HEK293 (cell line): ENCODE results near the gene STEAP3.
A peak's percentile ranks its signal among the peaks of the same experiment; 100 is the strongest.

Experiments used
- GLI4 ChIP-seq: fragments of 450-650 bp; formaldehyde crosslinking; IDR thresholded peaks from 2 replicates; pipeline ENCODE4 v1.5.1; 2016; ENCODE audit warnings: missing biosample characterization, missing genetic modification characterization
- GLIS1 ChIP-seq: fragments of 450-650 bp; formaldehyde crosslinking; IDR thresholded peaks from 2 replicates; pipeline ENCODE4 v1.5.1; 2016; ENCODE audit warnings: missing biosample characterization, missing genetic modification characterization
- GLIS2 ChIP-seq: fragments of 450-650 bp; formaldehyde crosslinking; IDR thresholded peaks from 2 replicates; pipeline ENCODE4 v1.5.1; 2016; ENCODE audit warnings: missing biosample characterization, missing genetic modification characterization
- HOXA7 ChIP-seq: sonication (generic); formaldehyde crosslinking; IDR thresholded peaks from 2 replicates; pipeline ENCODE4 v1.8.1; 2022; ENCODE audit warnings: missing genetic modification reagents, borderline replicate concordance
- HOXD13 ChIP-seq: sonication (generic); formaldehyde crosslinking; IDR thresholded peaks from 2 replicates; pipeline ENCODE4 v1.8.0; 2022; ENCODE audit warnings: missing genetic modification reagents, borderline replicate concordance
- INSM2 ChIP-seq: fragments of 450-650 bp; formaldehyde crosslinking; IDR thresholded peaks from 2 replicates; pipeline ENCODE4 v1.5.1; 2016; ENCODE audit warnings: missing biosample characterization, missing genetic modification characterization
- OVOL3 ChIP-seq: fragments of 450-650 bp; formaldehyde crosslinking; IDR thresholded peaks from 2 replicates; pipeline ENCODE4 v1.5.1; 2016; ENCODE audit warnings: missing biosample characterization, missing genetic modification characterization
- RBAK ChIP-seq: fragments of 450-650 bp; formaldehyde crosslinking; IDR thresholded peaks from 2 replicates; pipeline ENCODE4 v1.5.1; 2016; ENCODE audit warnings: missing biosample characterization, missing genetic modification characterization
- SALL2 ChIP-seq: fragments of 450-650 bp; formaldehyde crosslinking; IDR thresholded peaks from 2 replicates; pipeline ENCODE4 v1.5.0; 2017; ENCODE audit warnings: missing biosample characterization, mild to moderate bottlenecking, missing genetic modification characterization, borderline replicate concordance
- SCRT2 ChIP-seq: fragments of 450-650 bp; formaldehyde crosslinking; IDR thresholded peaks from 2 replicates; pipeline ENCODE4 v1.5.1; 2016; ENCODE audit warnings: missing biosample characterization, missing genetic modification characterization
- SP3 ChIP-seq: fragments of 450-650 bp; formaldehyde crosslinking; IDR thresholded peaks from 2 replicates; pipeline ENCODE4 v1.5.1; 2016; ENCODE audit warnings: missing biosample characterization, missing genetic modification characterization
- TCF7L2 ChIP-seq: IDR thresholded peaks from 2 replicates; pipeline ENCODE4 v1.6.1; 2011; ENCODE audit warnings: low read depth, mild to moderate bottlenecking, inconsistent platforms, low read length, moderate library complexity, borderline replicate concordance
- WT1 ChIP-seq: fragments of 450-650 bp; formaldehyde crosslinking; IDR thresholded peaks from 2 replicates; pipeline ENCODE4 v1.5.1; 2016; ENCODE audit warnings: missing biosample characterization, missing genetic modification characterization
- ZBTB1 ChIP-seq: fragments of 450-650 bp; formaldehyde crosslinking; IDR thresholded peaks from 2 replicates; pipeline ENCODE4 v1.5.1; 2016; ENCODE audit warnings: missing biosample characterization, missing genetic modification characterization
- ZBTB20 ChIP-seq: fragments of 450-650 bp; formaldehyde crosslinking; IDR thresholded peaks from 2 replicates; pipeline ENCODE4 v1.5.1; 2016; ENCODE audit warnings: missing biosample characterization, missing genetic modification characterization
- ZNF2 ChIP-seq: fragments of 450-650 bp; formaldehyde crosslinking; IDR thresholded peaks from 2 replicates; pipeline ENCODE4 v1.5.1; 2016; ENCODE audit warnings: missing biosample characterization, missing genetic modification characterization
- ZNF223 ChIP-seq: fragments of 450-650 bp; formaldehyde crosslinking; IDR thresholded peaks from 2 replicates; pipeline ENCODE4 v1.5.1; 2016; ENCODE audit warnings: missing biosample characterization, missing genetic modification characterization
- ZNF23 ChIP-seq: fragments of 450-650 bp; formaldehyde crosslinking; IDR thresholded peaks from 2 replicates; pipeline ENCODE4 v1.5.1; 2016; ENCODE audit warnings: missing biosample characterization, missing genetic modification characterization, borderline replicate concordance
- ZNF37A ChIP-seq: fragments of 450-650 bp; IDR thresholded peaks from 2 replicates; pipeline ENCODE4 v1.5.1; 2018; ENCODE audit warnings: missing biosample characterization, missing genetic modification characterization
- ZNF416 ChIP-seq: fragments of 450-650 bp; formaldehyde crosslinking; IDR thresholded peaks from 2 replicates; pipeline ENCODE4 v1.5.1; 2016; ENCODE audit warnings: missing biosample characterization, missing genetic modification characterization
- ZNF473 ChIP-seq: fragments of 450-650 bp; formaldehyde crosslinking; IDR thresholded peaks from 2 replicates; pipeline ENCODE4 v1.5.1; 2017; ENCODE audit warnings: missing biosample characterization, missing genetic modification characterization
- ZNF548 ChIP-seq: fragments of 450-650 bp; formaldehyde crosslinking; IDR thresholded peaks from 2 replicates; pipeline ENCODE4 v1.5.1; 2016; ENCODE audit warnings: missing biosample characterization, missing genetic modification characterization
- ZNF558 ChIP-seq: fragments of 450-650 bp; formaldehyde crosslinking; IDR thresholded peaks from 2 replicates; pipeline ENCODE4 v1.5.1; 2016; ENCODE audit warnings: missing biosample characterization, missing genetic modification characterization
- ZNF560 ChIP-seq: fragments of 450-650 bp; formaldehyde crosslinking; IDR thresholded peaks from 2 replicates; pipeline ENCODE4 v1.5.1; 2017; ENCODE audit warnings: missing biosample characterization, missing genetic modification characterization, borderline replicate concordance
- ZNF623 ChIP-seq: fragments of 450-650 bp; formaldehyde crosslinking; IDR thresholded peaks from 2 replicates; pipeline ENCODE4 v1.5.1; 2016; ENCODE audit warnings: missing biosample characterization, missing genetic modification characterization
- ZNF660 ChIP-seq: fragments of 450-650 bp; IDR thresholded peaks from 2 replicates; pipeline ENCODE4 v1.5.1; 2018; ENCODE audit warnings: missing biosample characterization, mild to moderate bottlenecking, missing genetic modification characterization
- ZNF692 ChIP-seq: fragments of 450-650 bp; formaldehyde crosslinking; IDR thresholded peaks from 2 replicates; pipeline ENCODE4 v1.5.1; 2016; ENCODE audit warnings: missing biosample characterization, missing genetic modification characterization
- ZNF76 ChIP-seq: fragments of 450-650 bp; formaldehyde crosslinking; IDR thresholded peaks from 2 replicates; pipeline ENCODE4; 2016; ENCODE audit warnings: low read depth, missing biosample characterization, missing genetic modification characterization, borderline replicate concordance
- TF ChIP-seq, protein P1 (sequence below): fragments of 450-650 bp; formaldehyde crosslinking; IDR thresholded peaks from 2 replicates; pipeline ENCODE4 v1.5.1; 2016; ENCODE audit warnings: missing biosample characterization, missing genetic modification characterization
- TF ChIP-seq, protein P2 (sequence below): fragments of 450-650 bp; formaldehyde crosslinking; IDR thresholded peaks from 2 replicates; pipeline ENCODE4 v1.5.1; 2016; ENCODE audit warnings: missing biosample characterization, missing genetic modification characterization
- TF ChIP-seq, protein P3 (sequence below): fragments of 450-650 bp; formaldehyde crosslinking; IDR thresholded peaks from 2 replicates; pipeline ENCODE4 v1.5.1; 2016; ENCODE audit warnings: missing biosample characterization, missing genetic modification characterization

STEAP3 gene

DNA sequence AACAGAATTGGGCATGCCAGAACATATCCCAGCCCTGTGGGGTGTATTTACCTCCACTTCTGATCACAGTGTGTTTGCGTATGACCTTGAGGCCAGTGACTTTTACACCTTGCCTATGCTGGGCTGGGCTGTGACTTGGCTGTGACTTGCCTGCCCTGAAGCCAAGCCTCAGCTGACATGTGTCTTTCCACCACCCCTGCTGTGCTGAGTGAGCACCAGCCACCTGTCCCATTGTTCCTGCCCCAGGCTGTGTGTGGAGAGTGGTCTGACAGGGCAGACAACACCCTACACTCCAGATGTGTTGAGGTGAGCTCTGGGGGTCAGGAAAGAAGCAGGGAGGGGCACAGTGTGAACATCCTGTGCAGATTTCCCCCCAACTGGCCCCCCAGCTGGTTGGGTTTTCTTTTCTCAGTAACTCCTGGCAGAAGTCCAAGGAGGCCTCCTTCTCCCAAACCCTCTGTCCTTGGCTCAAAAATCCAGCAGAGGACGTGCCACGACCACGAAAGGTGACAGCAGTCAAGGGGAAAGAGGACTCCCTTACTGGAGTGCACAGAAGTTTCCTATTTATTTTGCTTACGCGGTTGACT, 5.1 kb upstream of the STEAP3 start (continued):
- TF ChIP-seq HOXA7 (CRISPR knock-in tag) (no peak), SP3 (tag by site-specific recombination) (no peak), ZBTB1 (tag by site-specific recombination) (no peak), ZNF416 (tag by site-specific recombination) (no peak), ZNF223 (no peak), GLI4 (tag by site-specific recombination) (no peak), OVOL3 (tag by site-specific recombination) (no peak), GLIS2 (tag by site-specific recombination) (no peak), HOXD13 (CRISPR knock-in tag) (no peak), TCF7L2 (no peak), SCRT2 (tag by site-specific recombination) (peak; percentile 34; the same call in 1 of the 2 replicates), ZNF692 (tag by site-specific recombination) (peak; percentile 50; the same call in 1 of the 2 replicates), ZNF660 (tag by site-specific recombination) (peak; percentile 31; the same call in 1 of the 2 replicates), WT1 (tag by site-specific recombination) (no peak), ZNF37A (tag by site-specific recombination) (no peak), SALL2 (tag by site-specific recombination) (no peak), ZNF623 (tag by site-specific recombination) (no peak), ZNF560 (tag by site-specific recombination) (no peak), ZNF548 (tag by site-specific recombination) (no peak), ZBTB20 (tag by site-specific recombination) (no peak), ZNF558 (tag by site-specific recombination) (no peak), GLIS1 (tag by site-specific recombination) (peak; percentile 66), ZNF2 (tag by site-specific recombination) (no peak), INSM2 (tag by site-specific recombination) (no peak), ZNF76 (tag by site-specific recombination) (no peak), RBAK (tag by site-specific recombination) (no peak), ZNF473 (no peak), ZNF23 (no peak)
- TF ChIP-seq, protein P1, sequence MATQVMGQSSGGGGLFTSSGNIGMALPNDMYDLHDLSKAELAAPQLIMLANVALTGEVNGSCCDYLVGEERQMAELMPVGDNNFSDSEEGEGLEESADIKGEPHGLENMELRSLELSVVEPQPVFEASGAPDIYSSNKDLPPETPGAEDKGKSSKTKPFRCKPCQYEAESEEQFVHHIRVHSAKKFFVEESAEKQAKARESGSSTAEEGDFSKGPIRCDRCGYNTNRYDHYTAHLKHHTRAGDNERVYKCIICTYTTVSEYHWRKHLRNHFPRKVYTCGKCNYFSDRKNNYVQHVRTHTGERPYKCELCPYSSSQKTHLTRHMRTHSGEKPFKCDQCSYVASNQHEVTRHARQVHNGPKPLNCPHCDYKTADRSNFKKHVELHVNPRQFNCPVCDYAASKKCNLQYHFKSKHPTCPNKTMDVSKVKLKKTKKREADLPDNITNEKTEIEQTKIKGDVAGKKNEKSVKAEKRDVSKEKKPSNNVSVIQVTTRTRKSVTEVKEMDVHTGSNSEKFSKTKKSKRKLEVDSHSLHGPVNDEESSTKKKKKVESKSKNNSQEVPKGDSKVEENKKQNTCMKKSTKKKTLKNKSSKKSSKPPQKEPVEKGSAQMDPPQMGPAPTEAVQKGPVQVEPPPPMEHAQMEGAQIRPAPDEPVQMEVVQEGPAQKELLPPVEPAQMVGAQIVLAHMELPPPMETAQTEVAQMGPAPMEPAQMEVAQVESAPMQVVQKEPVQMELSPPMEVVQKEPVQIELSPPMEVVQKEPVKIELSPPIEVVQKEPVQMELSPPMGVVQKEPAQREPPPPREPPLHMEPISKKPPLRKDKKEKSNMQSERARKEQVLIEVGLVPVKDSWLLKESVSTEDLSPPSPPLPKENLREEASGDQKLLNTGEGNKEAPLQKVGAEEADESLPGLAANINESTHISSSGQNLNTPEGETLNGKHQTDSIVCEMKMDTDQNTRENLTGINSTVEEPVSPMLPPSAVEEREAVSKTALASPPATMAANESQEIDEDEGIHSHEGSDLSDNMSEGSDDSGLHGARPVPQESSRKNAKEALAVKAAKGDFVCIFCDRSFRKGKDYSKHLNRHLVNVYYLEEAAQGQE = no peak
- TF ChIP-seq, protein P2, sequence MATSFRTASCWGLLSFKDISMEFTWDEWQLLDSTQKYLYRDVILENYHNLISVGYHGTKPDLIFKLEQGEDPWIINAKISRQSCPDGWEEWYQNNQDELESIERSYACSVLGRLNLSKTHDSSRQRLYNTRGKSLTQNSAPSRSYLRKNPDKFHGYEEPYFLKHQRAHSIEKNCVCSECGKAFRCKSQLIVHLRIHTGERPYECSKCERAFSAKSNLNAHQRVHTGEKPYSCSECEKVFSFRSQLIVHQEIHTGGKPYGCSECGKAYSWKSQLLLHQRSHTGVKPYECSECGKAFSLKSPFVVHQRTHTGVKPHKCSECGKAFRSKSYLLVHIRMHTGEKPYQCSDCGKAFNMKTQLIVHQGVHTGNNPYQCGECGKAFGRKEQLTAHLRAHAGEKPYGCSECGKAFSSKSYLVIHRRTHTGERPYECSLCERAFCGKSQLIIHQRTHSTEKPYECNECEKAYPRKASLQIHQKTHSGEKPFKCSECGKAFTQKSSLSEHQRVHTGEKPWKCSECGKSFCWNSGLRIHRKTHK = no peak
- TF ChIP-seq, protein P3, sequence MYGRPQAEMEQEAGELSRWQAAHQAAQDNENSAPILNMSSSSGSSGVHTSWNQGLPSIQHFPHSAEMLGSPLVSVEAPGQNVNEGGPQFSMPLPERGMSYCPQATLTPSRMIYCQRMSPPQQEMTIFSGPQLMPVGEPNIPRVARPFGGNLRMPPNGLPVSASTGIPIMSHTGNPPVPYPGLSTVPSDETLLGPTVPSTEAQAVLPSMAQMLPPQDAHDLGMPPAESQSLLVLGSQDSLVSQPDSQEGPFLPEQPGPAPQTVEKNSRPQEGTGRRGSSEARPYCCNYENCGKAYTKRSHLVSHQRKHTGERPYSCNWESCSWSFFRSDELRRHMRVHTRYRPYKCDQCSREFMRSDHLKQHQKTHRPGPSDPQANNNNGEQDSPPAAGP (tag by site-specific recombination) = 0 out of 2 replicates have a peak, but pooled peaks have one; percentile 7
